GM23248 (cell line): Measurements from ENCODE around the gene VPS13D.

Experiments used
- EZH2 ChIP-seq: fragments of 200-600 bp; sonication (generic); IDR thresholded peaks from 2 replicates; pipeline ENCODE4 v1.6.1; 2018; ENCODE audit warnings: antibody characterized with exemption, mild to moderate bottlenecking; ENCODE audit not compliant: insufficient read depth, poor library complexity, severe bottlenecking
- EZH2phosphoT487 ChIP-seq: fragments of 200-600 bp; sonication (generic); IDR thresholded peaks from 2 replicates; pipeline ENCODE4 v1.6.1; 2018; ENCODE audit warnings: antibody characterized with exemption, moderate library complexity, mild to moderate bottlenecking, low read depth; ENCODE audit not compliant: insufficient read depth

- no peak for TF ChIP-seq EZH2
- TF ChIP-seq EZH2phosphoT487, result no peak
Observed at GRCh38 chr1:12296016-12296415, 66.2 kb downstream of the VPS13D start.
